ENCODE results near the gene CLPTM1L. TPM values are rescaled to one million over a fixed set of nuclear protein-coding genes. Genes with fewer than 3 reads are reported as not detected.

CLPTM1L gene
- total RNA-seq, 4 donors from 2014 or later = 96.9 to 139 (median 126) TPM

DNA sequence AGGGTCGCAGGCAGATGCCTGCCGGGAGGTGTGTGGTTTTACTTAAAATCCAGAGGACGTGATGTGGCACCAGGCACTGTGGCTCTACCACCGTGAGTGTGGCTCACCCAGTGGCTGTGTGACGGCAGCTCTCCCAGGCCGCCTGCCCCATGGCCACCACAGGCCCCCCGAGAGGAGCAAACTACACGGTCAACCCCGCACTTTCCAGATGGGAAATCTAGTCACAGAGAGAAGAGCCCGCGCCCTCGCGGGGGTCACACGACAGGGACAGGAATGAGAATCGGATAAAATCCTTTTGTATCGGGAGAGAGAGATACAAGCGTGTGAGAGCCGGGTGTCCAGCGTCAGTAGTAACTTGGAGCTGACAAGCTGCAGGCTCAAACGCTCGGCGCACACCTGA is 74.5 kb downstream of the CLPTM1L start:
- Histone ChIP-seq H3K27ac (replicated peaks in 1 of 4) (no peak overlapping the region), H3K4me3 (no peak overlapping the region), H3K9me3 (no peaks in the 10 kb centered on the region), H3K4me1 (no peaks in the 10 kb centered on the region), H3K36me3 (no peaks in the 10 kb centered on the region), H3K27me3 (peaks cover 0 to 2% (median 0%) of the 10 kb centered on the region in 4 donors)
- no peak for TF ChIP-seq EP300 (IDR thresholded peaks at IDR 0.05)
- TF ChIP-seq POLR2AphosphoS5 (IDR thresholded peaks at IDR 0.05) = no peak
- TF ChIP-seq, protein P1, sequence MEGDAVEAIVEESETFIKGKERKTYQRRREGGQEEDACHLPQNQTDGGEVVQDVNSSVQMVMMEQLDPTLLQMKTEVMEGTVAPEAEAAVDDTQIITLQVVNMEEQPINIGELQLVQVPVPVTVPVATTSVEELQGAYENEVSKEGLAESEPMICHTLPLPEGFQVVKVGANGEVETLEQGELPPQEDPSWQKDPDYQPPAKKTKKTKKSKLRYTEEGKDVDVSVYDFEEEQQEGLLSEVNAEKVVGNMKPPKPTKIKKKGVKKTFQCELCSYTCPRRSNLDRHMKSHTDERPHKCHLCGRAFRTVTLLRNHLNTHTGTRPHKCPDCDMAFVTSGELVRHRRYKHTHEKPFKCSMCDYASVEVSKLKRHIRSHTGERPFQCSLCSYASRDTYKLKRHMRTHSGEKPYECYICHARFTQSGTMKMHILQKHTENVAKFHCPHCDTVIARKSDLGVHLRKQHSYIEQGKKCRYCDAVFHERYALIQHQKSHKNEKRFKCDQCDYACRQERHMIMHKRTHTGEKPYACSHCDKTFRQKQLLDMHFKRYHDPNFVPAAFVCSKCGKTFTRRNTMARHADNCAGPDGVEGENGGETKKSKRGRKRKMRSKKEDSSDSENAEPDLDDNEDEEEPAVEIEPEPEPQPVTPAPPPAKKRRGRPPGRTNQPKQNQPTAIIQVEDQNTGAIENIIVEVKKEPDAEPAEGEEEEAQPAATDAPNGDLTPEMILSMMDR (IDR thresholded peaks at IDR 0.05) = no peak
- no peak for TF ChIP-seq POLR2A (IDR thresholded peaks at IDR 0.05; ENCODE audit: low read depth)
- no peak for DNase-seq (ENCODE audit: extremely low spot score)
- intact Hi-C loops (cut with DNase I) = no loop called here
- 95% methylated on average over 17 of the region's 22 CpGs for WGBS

DNA sequence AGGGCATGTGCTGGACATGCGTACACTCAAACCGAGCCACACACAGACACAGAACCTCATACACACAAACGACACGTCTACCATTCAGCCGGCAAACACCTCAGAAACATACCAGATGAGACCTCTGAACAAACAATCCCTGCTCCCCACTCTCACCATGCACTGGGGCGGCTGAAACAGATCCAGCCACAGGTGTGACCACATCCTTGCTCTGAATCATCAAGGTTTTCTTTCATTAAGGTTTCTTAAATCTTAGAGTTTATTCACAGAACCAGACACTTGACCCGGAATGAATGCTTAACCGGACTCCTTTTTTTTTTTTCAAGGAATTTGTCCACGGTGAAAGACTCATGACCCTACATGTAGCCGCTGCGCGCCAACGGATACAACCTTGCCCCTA is 76.2 kb downstream of the CLPTM1L start:
- H3K27me3 ChIP-seq = peaks cover 0 to 8% (median 0%) of the 10 kb centered on the region in 4 donors
- intact Hi-C loops (cut with DNase I) = no loop called here

DNA sequence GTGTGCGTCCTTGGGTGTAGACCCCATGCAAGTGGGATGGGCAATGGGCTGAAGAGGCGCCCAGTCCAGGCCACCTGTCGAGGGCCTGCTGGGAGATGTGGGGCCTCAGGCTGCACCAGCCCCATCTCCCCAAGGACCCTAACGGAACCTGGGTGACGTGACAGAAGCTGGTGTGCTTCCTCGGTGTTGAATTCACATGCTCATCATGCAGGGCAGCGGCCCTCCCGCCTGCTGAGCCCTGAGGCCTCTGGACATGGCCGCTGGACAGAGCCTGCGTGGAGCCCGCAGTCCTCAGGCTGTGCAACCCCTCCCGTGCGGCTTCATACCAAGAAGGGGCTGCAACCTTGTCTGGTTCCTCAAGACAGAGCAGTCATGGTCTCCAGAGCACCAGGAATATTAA is 76.8 kb downstream of the CLPTM1L start:
- Histone ChIP-seq H3K27ac (replicated peaks in 1 of 4) (no peak overlapping the region), H3K27me3 (peaks cover 0 to 8% (median 0%) of the 10 kb centered on the region in 4 donors), H3K36me3 (no peaks in the 10 kb centered on the region), H3K4me3 (no peak overlapping the region), H3K4me1 (no peaks in the 10 kb centered on the region), H3K9me3 (peaks cover 0 to 12% (median 1%) of the 10 kb centered on the region in 4 donors)
- TF ChIP-seq, protein P1 (IDR thresholded peaks at IDR 0.05) = no peak
- TF ChIP-seq EP300 (IDR thresholded peaks at IDR 0.05) (no peak), POLR2A (IDR thresholded peaks at IDR 0.05; ENCODE audit: low read depth) (no peak), POLR2AphosphoS5 (IDR thresholded peaks at IDR 0.05) (no peak)
- no peak for DNase-seq (ENCODE audit: extremely low spot score)
- intact Hi-C loops (cut with DNase I) = no loop called here
- 83% methylated on average over 5 of the region's 13 CpGs for WGBS

More for the DNA sequence above, 76.2 kb downstream of the CLPTM1L start:
- Histone ChIP-seq H3K27ac (replicated peaks in 1 of 4) (no peak overlapping the region), H3K9me3 (peaks cover 0 to 6% (median 0%) of the 10 kb centered on the region in 4 donors), H3K36me3 (no peaks in the 10 kb centered on the region), H3K4me1 (no peaks in the 10 kb centered on the region), H3K4me3 (no peak overlapping the region)
- 93% methylated on average over 12 of the region's 13 CpGs for WGBS
- no peak for DNase-seq (ENCODE audit: extremely low spot score)
- no peak for TF ChIP-seq POLR2AphosphoS5 (IDR thresholded peaks at IDR 0.05)
- TF ChIP-seq EP300 (IDR thresholded peaks at IDR 0.05) = no peak
- TF ChIP-seq, protein P1 (IDR thresholded peaks at IDR 0.05) = no peak
- TF ChIP-seq POLR2A (IDR thresholded peaks at IDR 0.05; ENCODE audit: low read depth) = no peak

Small RNA genes lying within 50 kb of the gene (small RNA-seq; reads per million reads assigned to genes)
- 0 reads per million in 3 donors for gene MIR4457

Other genes with a start within 250 kb of the CLPTM1L start
- gene SLC12A7, start 233.0 kb downstream of the CLPTM1L start, total RNA-seq = 10 to 100 TPM; 21.6 to 35.8 (median 25.4) TPM
- not detected for gene SLC6A19, start 143.5 kb downstream of the CLPTM1L start, total RNA-seq
- gene SLC6A18, start 119.7 kb downstream of the CLPTM1L start, total RNA-seq = not detected
- gene TERT, start 50.0 kb downstream of the CLPTM1L start, total RNA-seq = not detected
- gene SLC6A3, start 100.3 kb upstream of the CLPTM1L start, total RNA-seq = under 1 TPM in 1 of 4 donors, not detected in 3; 0.06 TPM
- gene LPCAT1, start 178.9 kb upstream of the CLPTM1L start, total RNA-seq = 10 to 100 TPM; 22.5 to 51.7 (median 35.0) TPM